Trophoblast cell (in vitro differentiated cells and primary cell): ENCODE results near the gene PLCH2.
A peak's percentile ranks its signal among the peaks of the same experiment; 100 is the strongest.

ENCODE experiments used
- DNase-seq, 2 donors: peaks; one replicate each; pipeline ENCODE4 v3.0.0-alpha.2; 2016
- H2AFZ ChIP-seq: 2 replicates; pipeline ENCODE4 v1.6.1; 2013; ENCODE audit warnings: low read length, moderate library complexity, mild to moderate bottlenecking; ENCODE audit not compliant: insufficient read depth, poor library complexity
- H2AK5ac ChIP-seq: 2 replicates; pipeline ENCODE4 v1.6.1; 2013; ENCODE audit warnings: mild to moderate bottlenecking, low read length
- H2BK120ac ChIP-seq: 2 replicates; pipeline ENCODE4 v1.6.1; 2013; ENCODE audit warnings: low read length, mild to moderate bottlenecking, moderate library complexity; ENCODE audit not compliant: insufficient read depth, poor library complexity
- H2BK12ac ChIP-seq: 2 replicates; pipeline ENCODE4 v1.6.1; 2013; ENCODE audit warnings: mild to moderate bottlenecking, low read length, moderate library complexity
- H2BK5ac ChIP-seq: 2 replicates; pipeline ENCODE4 v1.6.1; 2013; ENCODE audit warnings: low read length, low read depth, moderate library complexity, mild to moderate bottlenecking; ENCODE audit not compliant: poor library complexity
- H3K14ac ChIP-seq: 2 replicates; pipeline ENCODE4 v1.6.1; 2013; ENCODE audit warnings: mild to moderate bottlenecking, low read length
- H3K18ac ChIP-seq: 2 replicates; pipeline ENCODE4 v1.6.1; 2013; ENCODE audit warnings: mild to moderate bottlenecking, low read length
- H3K23ac ChIP-seq: 2 replicates; pipeline ENCODE4 v1.6.1; 2013; ENCODE audit warnings: low read length
- H3K27ac ChIP-seq: 2 replicates; pipeline ENCODE4 v1.5.1; 2013; ENCODE audit warnings: low read depth, mild to moderate bottlenecking, inconsistent platforms, low read length, moderate library complexity
- H3K27me3 ChIP-seq: 2 replicates; pipeline ENCODE4 v1.6.1; 2013; ENCODE audit warnings: inconsistent platforms, mild to moderate bottlenecking, low read length, moderate library complexity; ENCODE audit not compliant: insufficient read depth
- H3K36me3 ChIP-seq, 2 experiments: 1 replicate in 1 of 2; 2 replicates in 1 of 2; pipeline ENCODE4 v1.6.1; 2013; ENCODE audit warnings: low read length in 2 of 2, mild to moderate bottlenecking in 2 of 2, moderate library complexity in 1 of 2; ENCODE audit not compliant: insufficient read depth in 2 of 2, control insufficient read depth in 1 of 2
- H3K4ac ChIP-seq: 2 replicates; pipeline ENCODE4 v1.6.1; 2013; ENCODE audit warnings: low read depth, mild to moderate bottlenecking, low read length, moderate library complexity
- H3K4me1 ChIP-seq, 2 experiments: 1 replicate in 1 of 2; 2 replicates in 1 of 2; pipeline ENCODE4 v1.6.1; 2013; ENCODE audit warnings: low read length in 2 of 2, mild to moderate bottlenecking in 2 of 2, moderate library complexity in 1 of 2; ENCODE audit not compliant: insufficient read depth in 2 of 2, control insufficient read depth in 1 of 2
- H3K4me2 ChIP-seq: 2 replicates; pipeline ENCODE4 v1.6.1; 2013; ENCODE audit warnings: inconsistent platforms, mild to moderate bottlenecking, low read length, moderate library complexity
- H3K4me3 ChIP-seq: 2 replicates; pipeline ENCODE4 v1.5.1; 2013; ENCODE audit warnings: mild to moderate bottlenecking, low read depth, low read length, inconsistent platforms
- H3K79me1 ChIP-seq: one replicate; pipeline ENCODE4 v1.6.1; 2013; ENCODE audit warnings: low read length
- H3K79me2 ChIP-seq: 2 replicates; pipeline ENCODE4 v1.6.1; 2013; ENCODE audit warnings: low read length, mild to moderate bottlenecking; ENCODE audit not compliant: control insufficient read depth, insufficient read depth, poor library complexity
- H3K9ac ChIP-seq: 2 replicates; pipeline ENCODE4 v1.6.1; 2013; ENCODE audit warnings: mild to moderate bottlenecking, low read length
- H3K9me3 ChIP-seq: 2 replicates; pipeline ENCODE4 v1.6.1; 2013; ENCODE audit warnings: low read depth, mild to moderate bottlenecking, control low read depth, inconsistent platforms, low read length; ENCODE audit not compliant: insufficient read depth
- H4K12ac ChIP-seq: 2 replicates; pipeline ENCODE4 v1.6.1; 2013; ENCODE audit warnings: low read depth, mild to moderate bottlenecking, low read length, moderate library complexity
- H4K8ac ChIP-seq: 2 replicates; pipeline ENCODE4 v1.6.1; 2013; ENCODE audit warnings: low read depth, mild to moderate bottlenecking, low read length, moderate library complexity
- H4K91ac ChIP-seq: one replicate; pipeline ENCODE4 v1.6.1; 2013; ENCODE audit warnings: low read depth, mild to moderate bottlenecking, low read length, moderate library complexity
- WGBS: extraction: QIAGEN DNeasy Blood & Tissue Kit; methylation state at CpG from one replicate; pipeline ENCODE4 v1.1.7; 2013; ENCODE audit warnings: missing lambda C conversion rate; ENCODE audit not compliant: insufficient read length, insufficient coverage; ENCODE audit errors: extremely low coverage; 5-methylcytosine and 5-hydroxymethylcytosine counted together

PLCH2 gene

GRCh38 chr1:2525572-2525919 is 49.5 kb downstream of the PLCH2 start:
- H2BK12ac ChIP-seq: no peak overlapping the region
- peak overlapping the region; percentile 19 for H2BK120ac ChIP-seq
- H3K23ac ChIP-seq: no peak overlapping the region
- peaks cover 12% of the 10 kb centered on the region for H3K79me2 ChIP-seq
- peaks cover 7 to 19% of the 10 kb centered on the region in 2 experiments for H3K4me1 ChIP-seq
- peak overlapping the region; percentile 63 for H3K18ac ChIP-seq
- peaks cover 7% of the 10 kb centered on the region for H3K79me1 ChIP-seq
- peak overlapping the region; percentile 83 for H3K4me3 ChIP-seq
- H4K12ac ChIP-seq: peak overlapping the region; percentile 22
- H3K36me3 ChIP-seq: peaks cover 11 to 12% of the 10 kb centered on the region in 2 experiments
- peak overlapping the region; percentile 25 for H3K14ac ChIP-seq
- H4K91ac ChIP-seq: peak overlapping the region; percentile 29
- H3K9ac ChIP-seq: peak overlapping the region; percentile 88
- H3K4ac ChIP-seq: peak overlapping the region; percentile 14
- H3K4me2 ChIP-seq: peak overlapping the region; percentile 92
- H3K27me3 ChIP-seq: peaks cover 35% of the 10 kb centered on the region
- peak overlapping the region; percentile 1 for H2AFZ ChIP-seq
- H3K9me3 ChIP-seq: no peaks in the 10 kb centered on the region
- H2AK5ac ChIP-seq: peak overlapping the region; percentile 5
- H2BK5ac ChIP-seq: peak overlapping the region; percentile 61
- no peak for DNase-seq
- H3K27ac ChIP-seq: no peak overlapping the region
- WGBS: no CpG with 5 or more reads among the region's 20 CpGs
- H4K8ac ChIP-seq: peak overlapping the region; percentile 33

GRCh38 chr1:2525920-2526823 is 50.1 kb downstream of the PLCH2 start, which contains the start of gene PANK4:
TSS of gene PANK4 (minus strand) at chr1:2526596. CDS start at chr1:2526587, 9 bp downstream.
- Histone ChIP-seq H3K14ac (peak within 1 kb of the TSS; percentile 25), H2BK12ac (no peak within 1 kb of the TSS), H3K27me3 (peaks cover 42% of the 10 kb centered on the region), H3K18ac (peak within 1 kb of the TSS; percentile 63), H4K8ac (peak within 1 kb of the TSS; percentile 83), H3K9ac (peak within 1 kb of the TSS; percentile 88), H3K36me3 (peaks cover 5% of the 10 kb centered on the region in 2 experiments), H4K12ac (peak within 1 kb of the TSS; percentile 66), H2BK5ac (peak within 1 kb of the TSS; percentile 61), H3K23ac (no peak within 1 kb of the TSS), H3K4me2 (peak within 1 kb of the TSS; percentile 92), H3K4ac (peak within 1 kb of the TSS; percentile 14), H3K79me1 (peaks cover 7% of the 10 kb centered on the region), H3K4me1 (peaks cover 7 to 19% of the 10 kb centered on the region in 2 experiments), H2AFZ (peak within 1 kb of the TSS; percentile 1), H3K4me3 (peak within 1 kb of the TSS; percentile 83), H3K79me2 (peaks cover 12% of the 10 kb centered on the region), H2AK5ac (peak within 1 kb of the TSS; percentile 5), H2BK120ac (peak within 1 kb of the TSS; percentile 19), H3K27ac (peak within 1 kb of the TSS; percentile 68), H3K9me3 (peaks cover 3% of the 10 kb centered on the region), H4K91ac (peak within 1 kb of the TSS; percentile 55)
- peak; percentile 92 to 93 for DNase-seq
- WGBS: no CpG with 5 or more reads among the region's 107 CpGs

- Histone ChIP-seq H3K23ac (no peak overlapping the region), H2AK5ac (no peak overlapping the region), H3K9ac (no peak overlapping the region), H3K36me3 (no peaks in the 10 kb centered on the region), H4K12ac (no peak overlapping the region), H2BK5ac (no peak overlapping the region), H3K18ac (no peak overlapping the region), H4K8ac (no peak overlapping the region), H3K14ac (no peak overlapping the region), H3K4me1 (peaks cover 7 to 19% of the 10 kb centered on the region in 2 experiments), H2BK120ac (no peak overlapping the region), H2BK12ac (no peak overlapping the region), H3K79me2 (peaks cover 12% of the 10 kb centered on the region), H3K4me3 (no peak overlapping the region), H4K91ac (no peak overlapping the region), H3K27me3 (peaks cover 50% of the 10 kb centered on the region), H2AFZ (no peak overlapping the region), H3K4ac (no peak overlapping the region), H3K79me1 (peaks cover 7% of the 10 kb centered on the region), H3K9me3 (peaks cover 3% of the 10 kb centered on the region), H3K27ac (no peak overlapping the region), H3K4me2 (peak overlapping the region; percentile 48)
- no CpG with 5 or more reads among the region's 20 CpGs for WGBS
- DNase-seq: peak in 1 of 2 donors; percentile 27
Observed at GRCh38 chr1:2526824-2527555, 50.9 kb downstream of the PLCH2 start.

- WGBS: no CpG with 5 or more reads among the region's 4 CpGs
- H3K9me3 ChIP-seq: peaks cover 3% of the 10 kb centered on the region
Observed at GRCh38 chr1:2527556-2527860, 51.4 kb downstream of the PLCH2 start.

More at GRCh38 chr1:2527556-2527860, 51.4 kb downstream of the PLCH2 start:
- H3K27ac ChIP-seq: no peak overlapping the region
- no peak overlapping the region for H3K18ac ChIP-seq
- H3K4me2 ChIP-seq: no peak overlapping the region
- no peak overlapping the region for H3K14ac ChIP-seq
- no peak overlapping the region for H4K91ac ChIP-seq
- H2BK120ac ChIP-seq: no peak overlapping the region
- peaks cover 7 to 19% of the 10 kb centered on the region in 2 experiments for H3K4me1 ChIP-seq
- peaks cover 51% of the 10 kb centered on the region for H3K27me3 ChIP-seq
- H2AFZ ChIP-seq: no peak overlapping the region
- H2BK12ac ChIP-seq: no peak overlapping the region
- no peak overlapping the region for H3K9ac ChIP-seq
- no peak overlapping the region for H2BK5ac ChIP-seq
- H3K4me3 ChIP-seq: no peak overlapping the region
- H4K8ac ChIP-seq: no peak overlapping the region
- DNase-seq: no peak
- H3K79me2 ChIP-seq: peaks cover 12% of the 10 kb centered on the region
- H4K12ac ChIP-seq: no peak overlapping the region
- no peak overlapping the region for H2AK5ac ChIP-seq
- H3K23ac ChIP-seq: no peak overlapping the region
- H3K79me1 ChIP-seq: peaks cover 7% of the 10 kb centered on the region
- no peaks in the 10 kb centered on the region for H3K36me3 ChIP-seq
- no peak overlapping the region for H3K4ac ChIP-seq
